ENCODE measurements around the gene RIPOR3.

GRCh38 chr20:50561379-50562078 lies 129.8 kb downstream of the RIPOR3 start:
- TF ChIP-seq CTCF (IDR thresholded peaks at IDR 0.05) (no peak), POLR2A (IDR thresholded peaks at IDR 0.05) (no peak)

Data from lower leg skin (tissue), 3 donors.